ENCODE data around the gene PSD4. TPM values are rescaled to one million over a fixed set of nuclear protein-coding genes. Genes with fewer than 3 reads are reported as not detected.

PSD4 gene
- polyA plus RNA-seq, 2 of the 4 experiments (the other 2 are of a cell fraction), result 5.4 to 21.6 TPM

- WGBS (ENCODE audit: missing lambda C conversion rate), result 86% methylated on average over 17 of the region's 17 CpGs
- no peak overlapping the region for H3K4me3 ChIP-seq
- ChIA-PET CTCF (interaction anchor here (0.6 to 12.3 kb wide), 22 partner anchors 10 to 192 kb away, joined by 3 to 243 read pairs (median 12); partner anchors contain the start of gene PSD4), POLR2A (interaction anchor here (1.7 to 1.8 kb wide), 2 partner anchors 41 to 43 kb away, joined by 7 to 13 read pairs; no protein-coding TSS in a partner anchor)
- peaks cover 35% of the 10 kb centered on the region for H3K4me1 ChIP-seq
- no peak overlapping the region for H3K27ac ChIP-seq
- DNase-seq (ENCODE audit: low read depth in 1 of 2, low spot score in 1 of 2) (no peak), FAIRE-seq (no peak), ATAC-seq (no peak)
- no peaks in the 10 kb centered on the region for H3K9me3 ChIP-seq
- no peak overlapping the region for H3K4me2 ChIP-seq
- TF ChIP-seq ZSCAN20 (CRISPR knock-in tag; IDR thresholded peaks at IDR 0.05), result no peak
- no peak for TF ChIP-seq RNF2 (IDR thresholded peaks at IDR 0.05; ENCODE audit: borderline replicate concordance, low read depth)
- TF ChIP-seq, protein P1, sequence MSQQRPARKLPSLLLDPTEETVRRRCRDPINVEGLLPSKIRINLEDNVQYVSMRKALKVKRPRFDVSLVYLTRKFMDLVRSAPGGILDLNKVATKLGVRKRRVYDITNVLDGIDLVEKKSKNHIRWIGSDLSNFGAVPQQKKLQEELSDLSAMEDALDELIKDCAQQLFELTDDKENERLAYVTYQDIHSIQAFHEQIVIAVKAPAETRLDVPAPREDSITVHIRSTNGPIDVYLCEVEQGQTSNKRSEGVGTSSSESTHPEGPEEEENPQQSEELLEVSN (IDR thresholded peaks at IDR 0.05; ENCODE audit: borderline replicate concordance, low read depth), result no peak
- TF ChIP-seq TP53 (CRISPR knock-in tag; IDR thresholded peaks at IDR 0.05), result no peak
- no peak for TF ChIP-seq ATOH8 (CRISPR knock-in tag; IDR thresholded peaks at IDR 0.05; ENCODE audit: low read depth)
- no peak for TF ChIP-seq HOXB13 (CRISPR knock-in tag; IDR thresholded peaks at IDR 0.05; ENCODE audit: low read depth)
- no peak for TF ChIP-seq HEYL (CRISPR knock-in tag; IDR thresholded peaks at IDR 0.05)
- no peak for TF ChIP-seq JUN (IDR thresholded peaks at IDR 0.05)
- no peak for TF ChIP-seq TFCP2L1 (CRISPR knock-in tag; IDR thresholded peaks at IDR 0.05)
- no peak for TF ChIP-seq POLR2AphosphoS2 (conservative IDR thresholded peaks at IDR 0.05; ENCODE audit: low read length)
- TF ChIP-seq RAD21 (conservative IDR thresholded peaks at IDR 0.05 in 1 of 2, IDR thresholded peaks at IDR 0.05 in 1 of 2), result no peak
- TF ChIP-seq, protein P2, sequence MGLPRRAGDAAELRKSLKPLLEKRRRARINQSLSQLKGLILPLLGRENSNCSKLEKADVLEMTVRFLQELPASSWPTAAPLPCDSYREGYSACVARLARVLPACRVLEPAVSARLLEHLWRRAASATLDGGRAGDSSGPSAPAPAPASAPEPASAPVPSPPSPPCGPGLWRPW (IDR thresholded peaks at IDR 0.05), result no peak
- TF ChIP-seq JUNB (IDR thresholded peaks at IDR 0.05), result no peak
- TF ChIP-seq HMGXB4 (CRISPR knock-in tag; IDR thresholded peaks at IDR 0.05; ENCODE audit: borderline replicate concordance), result no peak
- TF ChIP-seq ELK1 (IDR thresholded peaks at IDR 0.05; ENCODE audit: low read depth, low read length), result no peak
- TF ChIP-seq ZNF302 (CRISPR knock-in tag; IDR thresholded peaks at IDR 0.05), result no peak
These were observed 23.7 kb downstream of the PSD4 start for GRCh38 chr2:113197347-113198047.

- Histone ChIP-seq H3K4me3 (peak overlapping the region; percentile 73), H3K9me3 (no peaks in the 10 kb centered on the region), H3K4me2 (peak overlapping the region; percentile 71), H3K4me1 (peaks cover 42% of the 10 kb centered on the region), H3K27ac (peak overlapping the region; percentile 92 to 97)
- TF ChIP-seq HOXB5 (CRISPR knock-in tag; IDR thresholded peaks at IDR 0.05) (no peak), HOXA7 (CRISPR knock-in tag; IDR thresholded peaks at IDR 0.05) (no peak), ESRRA (IDR thresholded peaks at IDR 0.05; ENCODE audit: borderline replicate concordance, low read length) (no peak), JUNB (IDR thresholded peaks at IDR 0.05) (no peak), POLR2AphosphoS2 (conservative IDR thresholded peaks at IDR 0.05; ENCODE audit: low read length) (no peak), KDM5A (IDR thresholded peaks at IDR 0.05) (no peak), HDAC2 (IDR thresholded peaks at IDR 0.05) (no peak), CEBPB (IDR thresholded peaks at IDR 0.05) (no peak), POLR2A (IDR thresholded peaks at IDR 0.05; ENCODE audit: low read length) (no peak; the same call in none of the 2 replicates), CHD2 (IDR thresholded peaks at IDR 0.05; ENCODE audit: low read length, partially characterized antibody) (no peak), EHMT2 (IDR thresholded peaks at IDR 0.05; ENCODE audit: low read depth) (no peak), CBX2 (IDR thresholded peaks at IDR 0.05; ENCODE audit: borderline replicate concordance, low read depth) (no peak), MAX (IDR thresholded peaks at IDR 0.05) (no peak), SMC3 (IDR thresholded peaks at IDR 0.05) (no peak), KDM1A (IDR thresholded peaks at IDR 0.05; ENCODE audit: low read depth) (no peak), NFE2L2 (conservative IDR thresholded peaks at IDR 0.05; ENCODE audit: low read length) (no peak)
- ChIA-PET CTCF (interaction anchor here (0.6 to 12.3 kb wide), 66 partner anchors 7 to 437 kb away, joined by 3 to 243 read pairs (median 6); partner anchors contain the start of genes PAX8 and PSD4), POLR2A (interaction anchor here (0.6 to 1.9 kb wide), 12 partner anchors 19 to 178 kb away, joined by 3 to 13 read pairs (median 4); no protein-coding TSS in a partner anchor)
- WGBS (ENCODE audit: missing lambda C conversion rate), result 66% methylated on average over 28 of the region's 32 CpGs
- FAIRE-seq (no peak), ATAC-seq (no peak; a peak in 1 of 6 replicates), DNase-seq (ENCODE audit: low read depth in 1 of 2, low spot score in 1 of 2) (no peak)
These were observed 24.4 kb downstream of the PSD4 start for GRCh38 chr2:113198048-113198789.

All from A549 (cell line).